Tibial artery (tissue), 4 donors: ENCODE measurements around the gene CENPF.

Experiments used
- DNase-seq, 2 donors: peaks; one replicate each; pipeline ENCODE4 v3.0.0-alpha.2; 2019
- H3K27ac ChIP-seq, 2 donors: fragments of 200-600 bp; sonication (generic) in 1 of 2; 1 replicate in 1 of 2; 2 replicates in 1 of 2; pipeline ENCODE4 v1.5.1; 2018 to 2019; ENCODE audit warnings: mild to moderate bottlenecking in 1 of 2
- H3K27me3 ChIP-seq, 2 donors: fragments of 200-600 bp; sonication (generic) in 1 of 2; one replicate each; pipeline versions ENCODE4 v1.5.1 to v1.6.0; 2016 to 2019
- H3K36me3 ChIP-seq, 3 donors: fragments of 200-600 bp; sonication (generic) in 2 of 3; one replicate each; pipeline ENCODE4 v1.5.1; 2016 to 2019; ENCODE audit warnings: mild to moderate bottlenecking in 2 of 3
- H3K4me1 ChIP-seq, 4 donors: fragments of 200-600 bp; sonication (generic) in 2 of 4; 1 replicate in 3 of 4; 2 replicates in 1 of 4; pipeline ENCODE4 v1.5.1; 2016 to 2019
- H3K4me3 ChIP-seq, 2 donors: fragments of 200-600 bp; sonication (generic) in 1 of 2; 1 replicate in 1 of 2; 2 replicates in 1 of 2; pipeline ENCODE4 v1.5.1; 2018 to 2019; ENCODE audit warnings: mild to moderate bottlenecking in 2 of 2
- H3K9me3 ChIP-seq, 3 donors: fragments of 200-600 bp; sonication (generic) in 1 of 3; one replicate each; pipeline ENCODE4 v1.5.1; 2016 to 2019
- intact Hi-C: fragments of 100-400 bp; cut with DNase I; formaldehyde crosslinking; loops from one replicate; pipeline ENCODE4 v1.15.0; 2023; ENCODE audit warnings: low total_unique reads
- TF ChIP-seq, protein P1 (sequence below), 2 experiments: fragments of 200-600 bp in 1 of 2; fragments of 450-650 bp in 1 of 2; IDR thresholded peaks; one replicate each; pipeline ENCODE4 v1.5.1; 2017 to 2019; ENCODE audit warnings: antibody characterized with exemption in 2 of 2, mild to moderate bottlenecking in 1 of 2, moderate library complexity in 1 of 2

The CENPF gene

DNA sequence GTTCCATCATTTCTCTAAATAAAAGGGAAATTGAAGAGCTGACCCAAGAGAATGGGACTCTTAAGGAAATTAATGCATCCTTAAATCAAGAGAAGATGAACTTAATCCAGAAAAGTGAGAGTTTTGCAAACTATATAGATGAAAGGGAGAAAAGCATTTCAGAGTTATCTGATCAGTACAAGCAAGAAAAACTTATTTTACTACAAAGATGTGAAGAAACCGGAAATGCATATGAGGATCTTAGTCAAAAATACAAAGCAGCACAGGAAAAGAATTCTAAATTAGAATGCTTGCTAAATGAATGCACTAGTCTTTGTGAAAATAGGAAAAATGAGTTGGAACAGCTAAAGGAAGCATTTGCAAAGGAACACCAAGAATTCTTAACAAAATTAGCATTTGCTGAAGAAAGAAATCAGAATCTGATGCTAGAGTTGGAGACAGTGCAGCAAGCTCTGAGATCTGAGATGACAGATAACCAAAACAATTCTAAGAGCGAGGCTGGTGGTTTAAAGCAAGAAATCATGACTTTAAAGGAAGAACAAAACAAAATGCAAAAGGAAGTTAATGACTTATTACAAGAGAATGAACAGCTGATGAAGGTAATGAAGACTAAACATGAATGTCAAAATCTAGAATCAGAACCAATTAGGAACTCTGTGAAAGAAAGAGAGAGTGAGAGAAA, 38.4 kb downstream of the CENPF start:
- DNase-seq = no peak
- H3K27ac ChIP-seq = no peak overlapping the region
- TF ChIP-seq, protein P1, sequence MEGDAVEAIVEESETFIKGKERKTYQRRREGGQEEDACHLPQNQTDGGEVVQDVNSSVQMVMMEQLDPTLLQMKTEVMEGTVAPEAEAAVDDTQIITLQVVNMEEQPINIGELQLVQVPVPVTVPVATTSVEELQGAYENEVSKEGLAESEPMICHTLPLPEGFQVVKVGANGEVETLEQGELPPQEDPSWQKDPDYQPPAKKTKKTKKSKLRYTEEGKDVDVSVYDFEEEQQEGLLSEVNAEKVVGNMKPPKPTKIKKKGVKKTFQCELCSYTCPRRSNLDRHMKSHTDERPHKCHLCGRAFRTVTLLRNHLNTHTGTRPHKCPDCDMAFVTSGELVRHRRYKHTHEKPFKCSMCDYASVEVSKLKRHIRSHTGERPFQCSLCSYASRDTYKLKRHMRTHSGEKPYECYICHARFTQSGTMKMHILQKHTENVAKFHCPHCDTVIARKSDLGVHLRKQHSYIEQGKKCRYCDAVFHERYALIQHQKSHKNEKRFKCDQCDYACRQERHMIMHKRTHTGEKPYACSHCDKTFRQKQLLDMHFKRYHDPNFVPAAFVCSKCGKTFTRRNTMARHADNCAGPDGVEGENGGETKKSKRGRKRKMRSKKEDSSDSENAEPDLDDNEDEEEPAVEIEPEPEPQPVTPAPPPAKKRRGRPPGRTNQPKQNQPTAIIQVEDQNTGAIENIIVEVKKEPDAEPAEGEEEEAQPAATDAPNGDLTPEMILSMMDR (IDR thresholded peaks at IDR 0.05) = no peak
- no peaks in the 10 kb centered on the region for H3K9me3 ChIP-seq
- no peaks in the 10 kb centered on the region for H3K27me3 ChIP-seq
- intact Hi-C loops = no loop called here
- H3K4me1 ChIP-seq = no peaks in the 10 kb centered on the region
- no peak overlapping the region for H3K4me3 ChIP-seq
- no peaks in the 10 kb centered on the region for H3K36me3 ChIP-seq

DNA sequence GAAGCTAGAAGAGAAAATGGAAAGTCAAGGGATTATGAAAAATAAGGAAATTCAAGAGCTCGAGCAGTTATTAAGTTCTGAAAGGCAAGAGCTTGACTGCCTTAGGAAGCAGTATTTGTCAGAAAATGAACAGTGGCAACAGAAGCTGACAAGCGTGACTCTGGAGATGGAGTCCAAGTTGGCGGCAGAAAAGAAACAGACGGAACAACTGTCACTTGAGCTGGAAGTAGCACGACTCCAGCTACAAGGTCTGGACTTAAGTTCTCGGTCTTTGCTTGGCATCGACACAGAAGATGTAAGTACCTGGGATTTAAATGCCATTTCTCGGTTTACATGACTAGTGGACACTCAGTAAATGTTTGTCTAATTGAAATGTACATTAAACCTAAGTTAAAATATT, 40.0 kb downstream of the CENPF start:
- intact Hi-C loops = no loop called here
- H3K36me3 ChIP-seq = no peaks in the 10 kb centered on the region
- no peaks in the 10 kb centered on the region for H3K9me3 ChIP-seq
- H3K27ac ChIP-seq = no peak overlapping the region
- TF ChIP-seq, protein P1 (IDR thresholded peaks at IDR 0.05) = no peak
- H3K4me3 ChIP-seq = no peak overlapping the region
- DNase-seq = no peak
- no peaks in the 10 kb centered on the region for H3K4me1 ChIP-seq
- no peaks in the 10 kb centered on the region for H3K27me3 ChIP-seq

DNA sequence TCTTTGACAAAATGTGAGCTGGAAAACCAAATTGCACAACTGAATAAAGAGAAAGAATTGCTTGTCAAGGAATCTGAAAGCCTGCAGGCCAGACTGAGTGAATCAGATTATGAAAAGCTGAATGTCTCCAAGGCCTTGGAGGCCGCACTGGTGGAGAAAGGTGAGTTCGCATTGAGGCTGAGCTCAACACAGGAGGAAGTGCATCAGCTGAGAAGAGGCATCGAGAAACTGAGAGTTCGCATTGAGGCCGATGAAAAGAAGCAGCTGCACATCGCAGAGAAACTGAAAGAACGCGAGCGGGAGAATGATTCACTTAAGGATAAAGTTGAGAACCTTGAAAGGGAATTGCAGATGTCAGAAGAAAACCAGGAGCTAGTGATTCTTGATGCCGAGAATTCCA, 42.7 kb downstream of the CENPF start:
- no peaks in the 10 kb centered on the region for H3K4me1 ChIP-seq
- DNase-seq = no peak

DNA sequence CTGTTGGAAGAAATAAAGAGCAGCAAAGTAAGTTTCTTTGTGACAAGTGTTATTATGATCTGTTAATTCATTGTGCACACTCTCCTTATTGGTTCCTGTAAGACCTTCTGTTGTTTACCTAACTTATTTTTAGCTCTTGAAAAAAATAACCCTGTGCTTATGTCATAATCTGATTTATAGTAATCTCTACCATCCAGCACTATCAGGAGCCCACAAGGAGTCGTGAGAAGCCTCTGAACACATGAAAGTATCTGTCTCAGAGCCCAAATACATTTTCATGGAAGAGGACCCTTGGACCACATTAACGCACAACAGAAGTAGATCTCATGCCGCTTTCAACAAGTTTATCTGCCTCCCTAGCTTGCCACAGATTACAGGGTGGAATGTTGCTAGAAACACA, 45.8 kb downstream of the CENPF start:
- H3K4me3 ChIP-seq = no peak overlapping the region
- intact Hi-C loops = no loop called here
- DNase-seq = no peak
- no peaks in the 10 kb centered on the region for H3K4me1 ChIP-seq
- H3K27ac ChIP-seq = no peak overlapping the region
- H3K27me3 ChIP-seq = no peaks in the 10 kb centered on the region
- no peaks in the 10 kb centered on the region for H3K36me3 ChIP-seq
- H3K9me3 ChIP-seq = no peaks in the 10 kb centered on the region
- TF ChIP-seq, protein P1 (IDR thresholded peaks at IDR 0.05) = no peak

More for the DNA sequence above, 42.7 kb downstream of the CENPF start:
- H3K4me3 ChIP-seq = no peak overlapping the region
- no peaks in the 10 kb centered on the region for H3K36me3 ChIP-seq
- no peaks in the 10 kb centered on the region for H3K27me3 ChIP-seq
- TF ChIP-seq, protein P1 (IDR thresholded peaks at IDR 0.05) = no peak
- intact Hi-C loops = no loop called here
- no peak overlapping the region for H3K27ac ChIP-seq
- no peaks in the 10 kb centered on the region for H3K9me3 ChIP-seq

DNA sequence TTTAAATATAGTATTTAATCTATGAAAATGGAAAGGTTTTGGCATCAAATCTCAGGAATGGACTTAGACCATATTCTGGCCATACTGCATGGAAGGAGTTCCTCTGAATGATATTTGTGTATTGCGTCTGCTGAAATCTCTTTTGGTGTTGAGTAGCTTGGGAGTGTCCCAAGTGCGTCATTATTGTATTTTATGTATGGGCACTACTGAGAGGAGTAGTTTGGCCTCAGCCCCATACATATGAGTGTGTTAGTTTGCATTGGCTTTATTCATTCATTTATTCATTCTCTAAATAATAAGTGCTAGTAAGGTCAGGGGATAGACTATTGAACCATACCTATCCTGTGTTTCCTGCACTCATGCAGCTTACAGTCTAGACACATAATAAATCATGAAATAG, 46.6 kb downstream of the CENPF start:
- no peaks in the 10 kb centered on the region for H3K27me3 ChIP-seq
- no peaks in the 10 kb centered on the region for H3K9me3 ChIP-seq
- H3K4me3 ChIP-seq = no peak overlapping the region
- H3K36me3 ChIP-seq = no peaks in the 10 kb centered on the region
- DNase-seq = no peak
- intact Hi-C loops = no loop called here
- no peaks in the 10 kb centered on the region for H3K4me1 ChIP-seq
- TF ChIP-seq, protein P1 (IDR thresholded peaks at IDR 0.05) = no peak
- no peak overlapping the region for H3K27ac ChIP-seq

DNA sequence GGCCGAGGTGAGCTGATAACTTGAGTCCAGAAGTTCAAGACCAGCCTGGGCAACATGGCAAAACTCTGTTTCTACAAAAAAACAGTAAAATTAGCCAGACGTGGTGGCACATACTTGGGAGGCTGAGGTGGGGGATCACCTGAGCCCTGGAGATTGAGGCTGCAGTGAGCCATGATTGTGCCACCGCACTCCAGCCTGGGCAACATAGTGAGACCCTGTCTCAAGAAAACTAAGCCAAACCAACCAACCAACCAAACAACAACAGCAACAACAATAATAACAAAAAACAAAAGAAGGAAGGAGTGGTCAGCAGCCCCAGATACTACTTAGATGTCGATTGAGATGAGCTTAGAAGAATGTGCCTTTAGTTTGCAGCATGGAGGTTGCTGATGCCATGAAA, 47.7 kb downstream of the CENPF start:
- Histone ChIP-seq H3K9me3 (no peaks in the 10 kb centered on the region), H3K4me3 (no peak overlapping the region), H3K27ac (no peak overlapping the region), H3K4me1 (no peaks in the 10 kb centered on the region), H3K27me3 (no peaks in the 10 kb centered on the region), H3K36me3 (no peaks in the 10 kb centered on the region)
- intact Hi-C loops = no loop called here
- TF ChIP-seq, protein P1 (IDR thresholded peaks at IDR 0.05) = no peak
- DNase-seq = no peak
